ENCODE results near the gene LPAR2. TPM values are rescaled to one million over a fixed set of nuclear protein-coding genes. Genes with fewer than 3 reads are reported as not detected.

The LPAR2 gene
- total and polyA plus RNA-seq, 2 donors (not counting 3 experiments of a cell fraction or from before 2014, with no cell fraction given): 4.7 to 5.0 TPM

GRCh38 chr19:19662344-19662743 is 34.3 kb upstream of the LPAR2 start:
- H3K27ac ChIP-seq (ENCODE audit: insufficient read depth, low read depth, low read length): no peak overlapping the region
- FAIRE-seq (no peak), DNase-seq (ENCODE audit: low read depth, low spot score) (no peak)
- peaks cover 5 to 15% of the 10 kb centered on the region in 2 experiments for H3K36me3 ChIP-seq (ENCODE audit: control insufficient read depth in 2 of 2, extremely low read depth in 1 of 2, insufficient read depth in 2 of 2, low read length in 2 of 2)
- no TSS peak for BruUV-seq (replicated peaks)
- intact Hi-C loops (cut with micrococcal nuclease) (loop anchor here (2.0 to 10.0 kb wide), 2 partner anchors 204 to 242 kb away; partner anchors contain the start of gene ZNF93), dilution Hi-C loops (cut with MboI; ENCODE audit: extremely low pct_ligation_motif_present, low sequenced_read_pairs) (no loop called here)
- peaks cover 3% of the 10 kb centered on the region for H3K4me1 ChIP-seq (ENCODE audit: control insufficient read depth, extremely low read depth, insufficient read depth, low read length)
- CTCF ChIA-PET: no interaction called here
- H3K4me2 ChIP-seq (ENCODE audit: insufficient read depth, low read length): peak overlapping the region; percentile 76
- peak overlapping the region in 1 of 3 experiments; percentile 57 for H3K4me3 ChIP-seq (replicated peaks in 1 of 3; ENCODE audit: insufficient read depth in 1 of 3, low read depth in 1 of 3, low read length in 3 of 3)
- peaks cover 22% of the 10 kb centered on the region for H3K79me2 ChIP-seq (ENCODE audit: control insufficient read depth, insufficient read depth, low read length)
- H4K20me1 ChIP-seq (replicated peaks; ENCODE audit: control insufficient read depth, extremely low read depth, insufficient read depth, low read length): no peaks in the 10 kb centered on the region
- TF ChIP-seq CTCF (IDR thresholded peaks at IDR 0.05; ENCODE audit: extremely low read depth in 1 of 2, insufficient read depth in 1 of 2, low read depth in 1 of 2, low read length in 2 of 2): no peak
- TF ChIP-seq JUN (IDR thresholded peaks at IDR 0.05; ENCODE audit: borderline replicate concordance, insufficient read depth, insufficient read length, low read depth): no peak
- no peak for TF ChIP-seq POLR2A (IDR thresholded peaks at IDR 0.05; ENCODE audit: low read depth, low read length)
- no peak for TF ChIP-seq FOS (IDR thresholded peaks at IDR 0.05; ENCODE audit: borderline replicate concordance, insufficient read depth, low read length)
- TF ChIP-seq POLR2AphosphoS5 (IDR thresholded peaks at IDR 0.05; ENCODE audit: insufficient read depth, low read depth, low read length): no peak
- TF ChIP-seq MAX (IDR thresholded peaks at IDR 0.05; ENCODE audit: insufficient read depth, insufficient read length): no peak
- no peak for TF ChIP-seq MYC (IDR thresholded peaks at IDR 0.05; ENCODE audit: low read depth, low read length)
- TF ChIP-seq GATA2 (IDR thresholded peaks at IDR 0.05; ENCODE audit: insufficient read depth, insufficient read length, low read depth, low read length): no peak
- no peak for TF ChIP-seq EZH2 (IDR thresholded peaks at IDR 0.05; ENCODE audit: borderline replicate concordance, low read depth, low read length, severe bottlenecking)
- no peak overlapping the region for H3K9ac ChIP-seq (replicated peaks; ENCODE audit: extremely low read depth, insufficient read depth, low read length)
- no peak overlapping the region for H2AFZ ChIP-seq (ENCODE audit: low read depth, low read length)
- H3K9me1 ChIP-seq (replicated peaks; ENCODE audit: control insufficient read depth, extremely low read depth, insufficient read depth, low read length): no peaks in the 10 kb centered on the region
- no peaks in the 10 kb centered on the region for H3K27me3 ChIP-seq (ENCODE audit: control insufficient read depth in 2 of 2, insufficient read depth in 2 of 2, low read length in 2 of 2)
- POLR2A ChIA-PET: no interaction called here
- no peaks in the 10 kb centered on the region for H3K9me3 ChIP-seq (replicated peaks; ENCODE audit: control insufficient read depth, insufficient read depth, low read length)

Data from endothelial cell of umbilical vein (primary cell).